GM06990 (cell line): ENCODE data around the gene C6orf89.

Source experiments
- DNase-seq: peaks from one replicate; pipeline ENCODE4 v3.0.0-alpha.2; 2011; ENCODE audit not compliant: insufficient read length; ENCODE audit errors: extremely low read depth
- H3K27me3 ChIP-seq: replicated peaks from 2 replicates; pipeline ENCODE4 v1.6.0; 2011; ENCODE audit warnings: low read length; ENCODE audit not compliant: control insufficient read depth, insufficient read depth
- H3K36me3 ChIP-seq: 2 replicates; pipeline ENCODE4 v1.5.1; 2011; ENCODE audit warnings: low read length; ENCODE audit not compliant: control insufficient read depth, insufficient read depth
- H3K4me3 ChIP-seq: replicated peaks from 2 replicates; pipeline ENCODE4 v1.5.1; 2011; ENCODE audit warnings: low read depth, mild to moderate bottlenecking, control low read depth, low read length
- TF ChIP-seq, protein P1 (sequence below): IDR thresholded peaks from 2 replicates; pipeline ENCODE4 v1.5.1; 2011; ENCODE audit warnings: low read length, control low read depth, mild to moderate bottlenecking, inconsistent platforms; ENCODE audit not compliant: insufficient read depth, poor library complexity, severe bottlenecking

The C6orf89 gene

GRCh38 chr6:36858407-36858981 lies 27.3 kb upstream of the C6orf89 start:
- no peak for DNase-seq
- Histone ChIP-seq H3K36me3 (peaks cover 16% of the 10 kb centered on the region), H3K27me3 (no peaks in the 10 kb centered on the region), H3K4me3 (no peak overlapping the region)
- TF ChIP-seq, protein P1, sequence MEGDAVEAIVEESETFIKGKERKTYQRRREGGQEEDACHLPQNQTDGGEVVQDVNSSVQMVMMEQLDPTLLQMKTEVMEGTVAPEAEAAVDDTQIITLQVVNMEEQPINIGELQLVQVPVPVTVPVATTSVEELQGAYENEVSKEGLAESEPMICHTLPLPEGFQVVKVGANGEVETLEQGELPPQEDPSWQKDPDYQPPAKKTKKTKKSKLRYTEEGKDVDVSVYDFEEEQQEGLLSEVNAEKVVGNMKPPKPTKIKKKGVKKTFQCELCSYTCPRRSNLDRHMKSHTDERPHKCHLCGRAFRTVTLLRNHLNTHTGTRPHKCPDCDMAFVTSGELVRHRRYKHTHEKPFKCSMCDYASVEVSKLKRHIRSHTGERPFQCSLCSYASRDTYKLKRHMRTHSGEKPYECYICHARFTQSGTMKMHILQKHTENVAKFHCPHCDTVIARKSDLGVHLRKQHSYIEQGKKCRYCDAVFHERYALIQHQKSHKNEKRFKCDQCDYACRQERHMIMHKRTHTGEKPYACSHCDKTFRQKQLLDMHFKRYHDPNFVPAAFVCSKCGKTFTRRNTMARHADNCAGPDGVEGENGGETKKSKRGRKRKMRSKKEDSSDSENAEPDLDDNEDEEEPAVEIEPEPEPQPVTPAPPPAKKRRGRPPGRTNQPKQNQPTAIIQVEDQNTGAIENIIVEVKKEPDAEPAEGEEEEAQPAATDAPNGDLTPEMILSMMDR, result no peak

GRCh38 chr6:36860126-36860525 lies 25.6 kb upstream of the C6orf89 start:
- peaks cover 24% of the 10 kb centered on the region for H3K36me3 ChIP-seq
- no peaks in the 10 kb centered on the region for H3K27me3 ChIP-seq

GRCh38 chr6:36862164-36862847 lies 23.4 kb upstream of the C6orf89 start:
- Histone ChIP-seq H3K36me3 (peaks cover 20% of the 10 kb centered on the region), H3K4me3 (no peak overlapping the region), H3K27me3 (no peaks in the 10 kb centered on the region)
- TF ChIP-seq, protein P1, result no peak
- no peak for DNase-seq

More at GRCh38 chr6:36860126-36860525, 25.6 kb upstream of the C6orf89 start:
- TF ChIP-seq, protein P1, result no peak
- H3K4me3 ChIP-seq, result no peak overlapping the region
- DNase-seq, result no peak

GRCh38 chr6:36862848-36863382 lies 22.8 kb upstream of the C6orf89 start:
- H3K36me3 ChIP-seq, result peaks cover 20% of the 10 kb centered on the region

DNA sequence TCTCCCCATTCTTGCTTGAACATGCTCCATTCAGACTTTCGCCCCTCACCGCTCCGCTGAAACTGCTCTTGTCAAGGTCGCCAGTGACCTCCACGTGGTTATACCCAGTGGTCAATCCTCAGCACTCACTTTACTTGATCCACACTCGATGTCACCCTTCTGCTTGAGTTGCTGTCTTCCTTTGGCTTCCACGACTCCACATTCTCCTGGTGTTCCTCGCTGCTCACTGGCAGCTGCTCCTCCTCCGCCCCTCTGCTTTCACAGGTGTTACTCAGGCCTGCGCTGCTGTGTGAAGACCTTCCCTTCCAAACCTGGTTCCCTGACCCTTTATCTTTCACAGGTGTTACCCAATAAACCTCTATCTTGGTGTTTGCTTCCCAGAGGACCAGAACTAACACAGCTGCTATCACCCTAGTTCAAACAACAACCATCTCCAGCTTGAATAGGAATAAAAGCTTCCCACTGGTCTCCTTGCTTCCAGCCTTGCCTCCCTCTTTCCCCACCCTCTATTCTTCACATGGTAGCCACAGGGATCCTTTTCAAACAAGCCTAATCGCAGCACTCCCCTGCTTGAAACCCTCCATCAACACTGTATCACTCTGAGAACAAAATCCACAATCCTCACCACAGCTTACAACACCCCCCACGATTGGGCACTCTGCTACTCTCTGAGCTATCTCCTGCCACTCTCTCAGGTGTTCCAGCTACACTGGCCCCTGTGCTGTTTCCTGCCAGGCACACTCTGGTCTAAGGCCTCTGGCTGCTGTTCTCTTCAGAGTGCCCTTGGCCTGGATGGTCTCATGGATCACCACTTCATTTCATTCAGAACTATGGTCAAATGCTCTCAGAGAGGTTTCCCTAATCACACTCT lies 21.8 kb upstream of the C6orf89 start:
- TF ChIP-seq, protein P1, result no peak
- H3K4me3 ChIP-seq, result no peak overlapping the region
- H3K27me3 ChIP-seq, result no peaks in the 10 kb centered on the region
- DNase-seq, result no peak
- peaks cover 20% of the 10 kb centered on the region for H3K36me3 ChIP-seq

More at GRCh38 chr6:36862848-36863382, 22.8 kb upstream of the C6orf89 start:
- TF ChIP-seq, protein P1, result no peak
- Histone ChIP-seq H3K4me3 (no peak overlapping the region), H3K27me3 (no peaks in the 10 kb centered on the region)
- no peak for DNase-seq
